Measurements from ENCODE around the gene LRIT3. TPM values are rescaled to one million over a fixed set of nuclear protein-coding genes. Genes with fewer than 3 reads are reported as not detected.

The LRIT3 gene
- total and polyA plus RNA-seq, 2 donors (not counting 3 experiments of a cell fraction or from before 2014, with no cell fraction given): 0.06 to 0.13 TPM

DNA sequence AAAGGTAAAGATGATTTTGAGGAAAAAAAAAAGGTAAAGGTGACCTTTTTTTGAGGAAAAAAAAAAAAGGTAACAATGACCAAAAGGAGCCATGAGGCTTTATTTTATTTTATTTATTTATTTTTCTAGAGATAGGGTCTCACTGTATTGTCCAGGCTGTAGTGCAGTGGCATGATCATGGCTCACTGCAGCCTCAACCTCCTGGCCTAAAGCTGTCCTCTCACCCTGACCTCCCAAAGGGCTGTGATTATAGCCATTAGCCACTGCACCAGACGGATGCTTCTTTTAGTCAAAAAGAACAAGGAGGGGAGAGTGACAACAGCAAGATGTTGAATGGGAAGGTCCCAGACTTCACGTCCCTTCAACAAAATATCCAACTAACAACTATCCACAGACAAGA lies 30.4 kb downstream of the LRIT3 start:
- TF ChIP-seq MYC (IDR thresholded peaks at IDR 0.05; ENCODE audit: low read depth, low read length) (no peak), CTCF (IDR thresholded peaks at IDR 0.05; ENCODE audit: extremely low read depth in 1 of 2, insufficient read depth in 1 of 2, low read depth in 1 of 2, low read length in 2 of 2) (no peak), JUN (IDR thresholded peaks at IDR 0.05; ENCODE audit: borderline replicate concordance, insufficient read depth, insufficient read length, low read depth) (no peak), POLR2AphosphoS5 (IDR thresholded peaks at IDR 0.05; ENCODE audit: insufficient read depth, low read depth, low read length) (no peak), FOS (IDR thresholded peaks at IDR 0.05; ENCODE audit: borderline replicate concordance, insufficient read depth, low read length) (no peak), POLR2A (IDR thresholded peaks at IDR 0.05; ENCODE audit: low read depth, low read length) (no peak), EZH2 (IDR thresholded peaks at IDR 0.05; ENCODE audit: borderline replicate concordance, low read depth, low read length, severe bottlenecking) (no peak), GATA2 (IDR thresholded peaks at IDR 0.05; ENCODE audit: insufficient read depth, insufficient read length, low read depth, low read length) (no peak)
- TF ChIP-seq, protein P1, sequence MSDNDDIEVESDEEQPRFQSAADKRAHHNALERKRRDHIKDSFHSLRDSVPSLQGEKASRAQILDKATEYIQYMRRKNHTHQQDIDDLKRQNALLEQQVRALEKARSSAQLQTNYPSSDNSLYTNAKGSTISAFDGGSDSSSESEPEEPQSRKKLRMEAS (IDR thresholded peaks at IDR 0.05; ENCODE audit: insufficient read depth, insufficient read length): no peak
- dilution Hi-C loops (cut with MboI; ENCODE audit: extremely low pct_ligation_motif_present, low sequenced_read_pairs) (no loop called here), intact Hi-C loops (cut with micrococcal nuclease) (no loop called here)
- POLR2A ChIA-PET: no interaction called here
- BruUV-seq (replicated peaks): no TSS peak
- no peaks in the 10 kb centered on the region for H3K9me3 ChIP-seq (replicated peaks; ENCODE audit: control insufficient read depth, insufficient read depth, low read length)
- no peaks in the 10 kb centered on the region for H3K36me3 ChIP-seq (ENCODE audit: control insufficient read depth in 2 of 2, extremely low read depth in 1 of 2, insufficient read depth in 2 of 2, low read length in 2 of 2)
- H3K4me1 ChIP-seq (ENCODE audit: control insufficient read depth, extremely low read depth, insufficient read depth, low read length): no peaks in the 10 kb centered on the region
- no peaks in the 10 kb centered on the region for H3K9me1 ChIP-seq (replicated peaks; ENCODE audit: control insufficient read depth, extremely low read depth, insufficient read depth, low read length)
- no peak for FAIRE-seq
- H3K27me3 ChIP-seq (ENCODE audit: control insufficient read depth in 2 of 2, insufficient read depth in 2 of 2, low read length in 2 of 2): no peaks in the 10 kb centered on the region
- CTCF ChIA-PET: no interaction called here
- H3K4me2 ChIP-seq (ENCODE audit: insufficient read depth, low read length): no peak overlapping the region
- H3K9ac ChIP-seq (replicated peaks; ENCODE audit: extremely low read depth, insufficient read depth, low read length): no peak overlapping the region
- no peak overlapping the region for H3K27ac ChIP-seq (ENCODE audit: insufficient read depth, low read depth, low read length)
- H3K4me3 ChIP-seq (replicated peaks in 1 of 3; ENCODE audit: insufficient read depth in 1 of 3, low read depth in 1 of 3, low read length in 3 of 3): no peak overlapping the region
- H4K20me1 ChIP-seq (replicated peaks; ENCODE audit: control insufficient read depth, extremely low read depth, insufficient read depth, low read length): no peaks in the 10 kb centered on the region
- no peak overlapping the region for H2AFZ ChIP-seq (ENCODE audit: low read depth, low read length)
- DNase-seq (ENCODE audit: low read depth, low spot score): no peak
- no peaks in the 10 kb centered on the region for H3K79me2 ChIP-seq (ENCODE audit: control insufficient read depth, insufficient read depth, low read length)
